Caco-2 (cell line): ENCODE data around the gene HS1BP3. TPM values are rescaled to one million over a fixed set of nuclear protein-coding genes. Genes with fewer than 3 reads are reported as not detected.

ENCODE experiments used
- BruUV-seq: library from RNA; stranded (reverse); fragments of 400-500 nt; replicated peaks from 2 replicates; lab custom pipeline; 2021; lab: Mats Ljungman, UMichigan
- CTCF ChIA-PET: fragments of 300-600 bp; sonication (Branson Sonifier 250); formaldehyde crosslinking; loops from one replicate; lab custom pipeline; 2022; ENCODE audit warnings: antibody characterized with exemption; lab: Charles Lee
- POLR2A ChIA-PET: fragments of 300-600 bp; sonication (Branson Sonifier 250); formaldehyde crosslinking; loops from one replicate; lab custom pipeline; 2022; ENCODE audit warnings: antibody characterized with exemption; lab: Charles Lee
- DNase-seq, 2 experiments: peaks; one replicate each; pipeline versions ENCODE4 v3.0.0 to v3.0.0-alpha.2; 2020 to 2022
- H3K27me3 ChIP-seq: replicated peaks from 2 replicates; pipeline ENCODE4 v1.6.0; 2011; ENCODE audit warnings: low read length; ENCODE audit not compliant: control insufficient read depth, insufficient read depth
- H3K36me3 ChIP-seq: 2 replicates; pipeline ENCODE4 v1.5.1; 2011; ENCODE audit warnings: low read length; ENCODE audit not compliant: control insufficient read depth, insufficient read depth
- H3K4me1 ChIP-seq: fragments of 250-450 bp; sonication (Bioruptor Pico); 2 replicates; pipeline ENCODE4 v1.5.1; 2020; ENCODE audit warnings: mild to moderate bottlenecking
- H3K4me3 ChIP-seq: 2 replicates; pipeline ENCODE4 v1.5.1; 2011; ENCODE audit warnings: low read depth, mild to moderate bottlenecking, control low read depth, low read length
- H3K9me3 ChIP-seq: fragments of 250-450 bp; sonication (Bioruptor Pico); 2 replicates; pipeline ENCODE4 v1.5.1; 2020; ENCODE audit warnings: mild to moderate bottlenecking, moderate library complexity
- H3K27ac Mint-ChIP-seq: one replicate; pipeline ENCODE4 v1.8.0; 2022; ENCODE audit warnings: mixed read lengths; ENCODE audit not compliant: unreplicated experiment
- H3K27me3 Mint-ChIP-seq: one replicate; pipeline ENCODE4 v1.8.0; 2022; ENCODE audit warnings: mixed read lengths; ENCODE audit not compliant: insufficient read depth, unreplicated experiment
- H3K36me3 Mint-ChIP-seq: one replicate; pipeline ENCODE4 v1.8.0; 2022; ENCODE audit warnings: mild to moderate bottlenecking, mixed read lengths; ENCODE audit not compliant: insufficient read depth, unreplicated experiment
- H3K4me1 Mint-ChIP-seq: one replicate; pipeline ENCODE4 v1.8.0; 2022; ENCODE audit warnings: low read depth, mixed read lengths; ENCODE audit not compliant: unreplicated experiment
- H3K4me3 Mint-ChIP-seq: one replicate; pipeline ENCODE4 v1.8.0; 2022; ENCODE audit warnings: mild to moderate bottlenecking, moderate library complexity, mixed read lengths; ENCODE audit not compliant: unreplicated experiment
- H3K9me3 Mint-ChIP-seq: one replicate; pipeline ENCODE4 v1.8.0; 2022; ENCODE audit warnings: mixed read lengths; ENCODE audit not compliant: unreplicated experiment
- intact Hi-C: fragments of 100-400 bp; cut with micrococcal nuclease; formaldehyde crosslinking; loops from one replicate; pipeline ENCODE4 v1.10.0; 2022; ENCODE audit not compliant: unreplicated experiment
- total RNA-seq: library from RNA; stranded (reverse); gene quantifications from 2 replicates; pipeline ENCODE4 v1.2.3, GENCODE V29; 2022
- TF ChIP-seq, protein P1 (sequence below), 2 experiments: fragments of 200-600 bp in 1 of 2; IDR thresholded peaks; 1 replicate in 1 of 2; 2 replicates in 1 of 2; pipeline versions ENCODE4 v1.5.1 to v1.8.0; 2011 to 2022; ENCODE audit warnings: antibody characterized with exemption in 1 of 2, control low read depth in 1 of 2, inconsistent platforms in 1 of 2, low read depth in 1 of 2, low read length in 1 of 2, mild to moderate bottlenecking in 1 of 2, moderate library complexity in 1 of 2; ENCODE audit not compliant: insufficient read depth in 1 of 2, severe bottlenecking in 1 of 2, unreplicated experiment in 1 of 2

The HS1BP3 gene
- total RNA-seq, 1 experiment from 2014 or later = 31.1 TPM

DNA sequence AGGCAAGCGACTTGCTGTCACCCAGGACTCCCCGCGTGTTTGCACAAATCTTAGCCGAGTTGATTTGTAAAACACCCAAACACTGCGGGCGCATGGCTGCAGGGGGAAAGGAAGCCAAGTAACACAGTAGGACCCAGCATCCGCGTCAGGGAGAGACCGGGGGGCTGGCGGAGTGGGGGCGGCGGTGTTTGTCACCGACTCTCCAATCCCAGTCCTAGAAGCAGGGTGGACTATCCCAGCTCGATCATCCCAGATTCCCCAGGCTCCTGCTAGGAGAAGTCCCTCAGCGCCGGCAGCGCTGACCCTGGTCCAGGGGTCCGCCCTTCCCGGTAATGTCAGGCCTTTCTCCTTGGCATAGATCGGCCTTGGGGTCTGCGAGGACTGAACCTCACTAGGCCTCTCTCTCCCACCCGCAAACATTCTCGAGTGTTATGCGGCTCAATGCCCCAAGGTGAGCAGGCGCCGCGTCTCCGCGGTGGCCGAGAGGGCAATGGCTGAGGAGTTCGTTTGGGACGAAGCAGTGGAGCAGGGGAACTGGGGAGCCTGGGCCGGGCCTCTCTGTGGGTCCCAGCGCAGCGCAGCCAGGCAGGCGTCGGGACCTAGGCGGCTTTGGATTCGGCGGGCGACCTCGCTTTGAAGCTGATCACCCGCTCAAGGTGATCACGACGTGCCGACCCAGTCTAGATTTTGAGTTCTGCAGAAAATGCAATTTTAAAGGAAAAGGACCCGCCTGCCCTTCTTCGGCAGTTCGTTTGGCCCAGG lies 14.5 kb upstream of the HS1BP3 start:
- Mint-ChIP-seq H3K36me3 (no peaks in the 10 kb centered on the region), H3K4me1 (no peaks in the 10 kb centered on the region), H3K9me3 (no peaks in the 10 kb centered on the region), H3K27ac (no peak overlapping the region), H3K4me3 (peak overlapping the region; percentile 70), H3K27me3 (peaks cover 4% of the 10 kb centered on the region)
- TF ChIP-seq, protein P1, sequence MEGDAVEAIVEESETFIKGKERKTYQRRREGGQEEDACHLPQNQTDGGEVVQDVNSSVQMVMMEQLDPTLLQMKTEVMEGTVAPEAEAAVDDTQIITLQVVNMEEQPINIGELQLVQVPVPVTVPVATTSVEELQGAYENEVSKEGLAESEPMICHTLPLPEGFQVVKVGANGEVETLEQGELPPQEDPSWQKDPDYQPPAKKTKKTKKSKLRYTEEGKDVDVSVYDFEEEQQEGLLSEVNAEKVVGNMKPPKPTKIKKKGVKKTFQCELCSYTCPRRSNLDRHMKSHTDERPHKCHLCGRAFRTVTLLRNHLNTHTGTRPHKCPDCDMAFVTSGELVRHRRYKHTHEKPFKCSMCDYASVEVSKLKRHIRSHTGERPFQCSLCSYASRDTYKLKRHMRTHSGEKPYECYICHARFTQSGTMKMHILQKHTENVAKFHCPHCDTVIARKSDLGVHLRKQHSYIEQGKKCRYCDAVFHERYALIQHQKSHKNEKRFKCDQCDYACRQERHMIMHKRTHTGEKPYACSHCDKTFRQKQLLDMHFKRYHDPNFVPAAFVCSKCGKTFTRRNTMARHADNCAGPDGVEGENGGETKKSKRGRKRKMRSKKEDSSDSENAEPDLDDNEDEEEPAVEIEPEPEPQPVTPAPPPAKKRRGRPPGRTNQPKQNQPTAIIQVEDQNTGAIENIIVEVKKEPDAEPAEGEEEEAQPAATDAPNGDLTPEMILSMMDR (IDR thresholded peaks at IDR 0.05; ENCODE audit: insufficient read depth in 1 of 2, low read depth in 1 of 2, low read length in 1 of 2, severe bottlenecking in 1 of 2, unreplicated experiment in 1 of 2) = no peak
- intact Hi-C loops = no loop called here
- Histone ChIP-seq H3K36me3 (no peaks in the 10 kb centered on the region), H3K4me3 (peak overlapping the region; percentile 54), H3K9me3 (no peaks in the 10 kb centered on the region), H3K4me1 (peaks cover 15% of the 10 kb centered on the region; the same call in 1 of the 2 replicates), H3K27me3 (no peaks in the 10 kb centered on the region; the same call in 1 of the 2 replicates)
- no TSS peak for BruUV-seq
- POLR2A ChIA-PET = interaction anchor here (0.9 kb wide), 1 partner anchor 15 kb away, joined by 3 read pairs; the partner anchor contains the start of gene HS1BP3
- CTCF ChIA-PET = interaction anchor here (0.6 to 3.5 kb wide), 5 partner anchors 11 to 219 kb away, joined by 3 to 72 read pairs (median 12); partner anchors contain the start of genes HS1BP3 and RHOB
- peak in 1 of 2 experiments; percentile 21 for DNase-seq

DNA sequence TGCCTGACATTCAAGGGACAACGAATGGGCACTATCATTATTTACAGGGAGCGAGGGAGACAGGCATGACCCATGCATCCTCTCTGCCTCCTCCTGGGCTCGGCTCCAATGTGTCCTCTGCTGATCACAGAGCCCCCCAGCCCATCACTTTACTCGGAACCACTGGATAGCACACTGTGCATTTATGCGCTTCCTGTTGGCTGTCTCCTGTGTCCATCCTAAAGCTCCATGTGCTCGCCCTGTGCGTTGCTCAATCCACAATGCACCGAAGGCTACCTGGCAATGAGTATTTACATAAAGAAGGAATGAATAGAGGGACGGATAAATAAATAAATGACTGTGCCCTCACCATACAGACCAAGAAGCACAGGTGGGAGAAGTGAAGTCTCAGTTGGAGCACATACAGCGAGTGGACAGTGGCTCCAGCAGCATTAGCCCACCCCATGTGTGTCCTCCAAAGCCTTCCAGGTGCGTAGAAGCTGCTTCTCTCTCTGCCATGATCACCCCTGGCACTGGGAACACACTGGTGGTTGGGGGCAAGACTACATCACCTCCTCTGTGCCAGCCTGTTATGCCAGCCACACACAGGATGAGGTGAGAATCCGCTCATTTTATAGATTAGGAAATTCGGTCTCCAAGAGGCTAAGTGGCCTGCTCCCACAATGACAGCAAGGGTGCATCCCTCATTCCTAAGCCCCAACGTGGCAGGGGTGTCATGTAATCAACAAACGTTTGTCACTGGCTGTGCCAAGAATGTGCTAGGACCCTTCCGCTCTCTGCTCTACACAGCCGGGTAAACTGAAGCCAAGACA lies 13.7 kb upstream of the HS1BP3 start:
- TF ChIP-seq, protein P1 (IDR thresholded peaks at IDR 0.05; ENCODE audit: insufficient read depth in 1 of 2, low read depth in 1 of 2, low read length in 1 of 2, severe bottlenecking in 1 of 2, unreplicated experiment in 1 of 2) = no peak
- Mint-ChIP-seq H3K4me3 (peak overlapping the region; percentile 70), H3K27me3 (peaks cover 4% of the 10 kb centered on the region), H3K4me1 (no peaks in the 10 kb centered on the region), H3K36me3 (no peaks in the 10 kb centered on the region), H3K27ac (no peak overlapping the region), H3K9me3 (no peaks in the 10 kb centered on the region)
- intact Hi-C loops = no loop called here
- no TSS peak for BruUV-seq
- peaks cover 15% of the 10 kb centered on the region; the same call in 1 of the 2 replicates for H3K4me1 ChIP-seq
- no peak overlapping the region for H3K4me3 ChIP-seq
- DNase-seq = peak in 1 of 2 experiments; percentile 26
- no peaks in the 10 kb centered on the region for H3K9me3 ChIP-seq
- H3K27me3 ChIP-seq = no peaks in the 10 kb centered on the region; the same call in 1 of the 2 replicates
- H3K36me3 ChIP-seq = no peaks in the 10 kb centered on the region
- ChIA-PET POLR2A (no interaction called here), CTCF (interaction anchor here (0.7 to 3.0 kb wide), 3 partner anchors 12 to 180 kb away, joined by 3 to 30 read pairs (median 12); partner anchors contain the start of gene HS1BP3)

DNA sequence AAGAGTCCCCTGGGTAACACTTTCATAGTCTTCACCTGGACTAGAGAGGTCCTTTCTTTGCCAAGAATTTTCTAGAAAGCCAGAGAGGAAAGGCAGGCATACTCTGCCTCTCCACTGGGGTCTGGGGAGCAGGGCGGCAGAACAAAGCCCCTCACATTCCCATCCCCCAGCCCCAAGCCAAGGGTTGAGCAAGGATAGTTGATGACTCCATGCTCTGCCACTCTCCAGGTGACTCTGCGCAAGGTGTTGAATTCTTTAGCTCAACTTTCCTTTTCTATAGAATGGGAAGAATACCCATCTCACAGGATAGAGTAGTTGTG lies 13.1 kb upstream of the HS1BP3 start:
- intact Hi-C loops = no loop called here
- Histone ChIP-seq H3K4me3 (no peak overlapping the region), H3K27me3 (no peaks in the 10 kb centered on the region; the same call in 1 of the 2 replicates), H3K36me3 (no peaks in the 10 kb centered on the region), H3K4me1 (peaks cover 15% of the 10 kb centered on the region; the same call in 1 of the 2 replicates), H3K9me3 (no peaks in the 10 kb centered on the region)
- Mint-ChIP-seq H3K27me3 (peaks cover 4% of the 10 kb centered on the region), H3K9me3 (no peaks in the 10 kb centered on the region), H3K4me3 (no peak overlapping the region), H3K36me3 (no peaks in the 10 kb centered on the region), H3K4me1 (no peaks in the 10 kb centered on the region), H3K27ac (no peak overlapping the region)
- TF ChIP-seq, protein P1 (IDR thresholded peaks at IDR 0.05; ENCODE audit: insufficient read depth in 1 of 2, low read depth in 1 of 2, low read length in 1 of 2, severe bottlenecking in 1 of 2, unreplicated experiment in 1 of 2) = no peak
- no TSS peak for BruUV-seq
- ChIA-PET POLR2A (no interaction called here), CTCF (interaction anchor here (0.7 to 2.8 kb wide), 2 partner anchors 13 to 180 kb away, joined by 3 to 30 read pairs; no protein-coding TSS in a partner anchor)
- no peak for DNase-seq
